Upper lobe of left lung (tissue), 6 donors: ENCODE measurements around the gene VPS11. TPM values are rescaled to one million over a fixed set of nuclear protein-coding genes. Genes with fewer than 3 reads are reported as not detected.
A peak's percentile ranks its signal among the peaks of the same experiment; 100 is the strongest.

ENCODE experiments used
- ATAC-seq, 2 donors: fragments of 200-7000 bp; cut with Tn5 transposase; one replicate each; pipeline ENCODE4 v1.9.1; 2022; ENCODE audit warnings: mild to moderate bottlenecking in 2 of 2, moderate library complexity in 2 of 2; ENCODE audit not compliant: low FRiP score in 2 of 2
- DNase-seq, 2 donors: peaks; one replicate each; pipeline ENCODE4 v3.0.0-alpha.2; 2019 to 2020
- H3K27ac ChIP-seq, 4 donors: fragments of 200-600 bp; sonication (generic); one replicate each; pipeline ENCODE4 v1.5.1; 2016 to 2019
- H3K27me3 ChIP-seq, 4 donors: fragments of 200-600 bp; sonication (generic); one replicate each; pipeline ENCODE4 v1.5.1; 2017 to 2019
- H3K36me3 ChIP-seq, 4 donors: fragments of 200-600 bp; sonication (generic); one replicate each; pipeline ENCODE4 v1.5.1; 2016 to 2019
- H3K4me1 ChIP-seq, 4 donors: fragments of 200-600 bp; sonication (generic); one replicate each; pipeline ENCODE4 v1.5.1; 2018 to 2019
- H3K4me3 ChIP-seq, 4 donors: fragments of 200-600 bp; sonication (generic); one replicate each; pipeline ENCODE4 v1.5.1; 2017 to 2019; ENCODE audit warnings: mild to moderate bottlenecking in 2 of 4, moderate library complexity in 1 of 4
- H3K9me3 ChIP-seq, 4 donors: fragments of 200-600 bp; sonication (generic); one replicate each; pipeline ENCODE4 v1.5.1; 2018 to 2019
- EP300 ChIP-seq, 4 donors: sonication (generic); formaldehyde crosslinking; IDR thresholded peaks; one replicate each; pipeline ENCODE4 v1.5.1; 2017; ENCODE audit warnings: antibody characterized with exemption in 4 of 4, control low read depth in 2 of 4
- POLR2A ChIP-seq, 4 donors: fragments of 450-650 bp; IDR thresholded peaks; one replicate each; pipeline ENCODE4 v1.5.1; 2016 to 2017; ENCODE audit warnings: antibody characterized with exemption in 4 of 4, mild to moderate bottlenecking in 2 of 4
- POLR2AphosphoS5 ChIP-seq, 2 donors: sonication (generic); formaldehyde crosslinking; IDR thresholded peaks; one replicate each; pipeline ENCODE4 v1.5.1; 2017; ENCODE audit warnings: antibody characterized with exemption in 2 of 2
- WGBS, 2 donors: methylation state at CpG; one replicate each; pipeline ENCODE4 v1.1.5; 2017 to 2018; 5-methylcytosine and 5-hydroxymethylcytosine counted together
- total RNA-seq, 6 donors: library from RNA; depleted of rRNA in 4 of 6; stranded (reverse); fragments of >200 nt in 4 of 6; gene quantifications; one replicate each; pipeline versions ENCODE4 v1.1.0 to v1.2.1, GENCODE V29; 2016 to 2021
- TF ChIP-seq, protein P1 (sequence below), 6 experiments: fragments of 450-650 bp in 4 of 6; fragments of 200-600 bp in 2 of 6; sonication (generic) in 2 of 6; IDR thresholded peaks; one replicate each; pipeline ENCODE4 v1.5.1; 2016 to 2019; ENCODE audit warnings: antibody characterized with exemption in 6 of 6
- donor health status: DM: no; HTN: no; CAD: no; lungs with moderate emphysema.
- donor health status: DM: no; HTN: yes; CAD: no; lungs with severe emphysema.

The VPS11 gene
- total RNA-seq, 6 donors from 2014 or later = 24.9 to 88.0 (median 40.4) TPM

DNA sequence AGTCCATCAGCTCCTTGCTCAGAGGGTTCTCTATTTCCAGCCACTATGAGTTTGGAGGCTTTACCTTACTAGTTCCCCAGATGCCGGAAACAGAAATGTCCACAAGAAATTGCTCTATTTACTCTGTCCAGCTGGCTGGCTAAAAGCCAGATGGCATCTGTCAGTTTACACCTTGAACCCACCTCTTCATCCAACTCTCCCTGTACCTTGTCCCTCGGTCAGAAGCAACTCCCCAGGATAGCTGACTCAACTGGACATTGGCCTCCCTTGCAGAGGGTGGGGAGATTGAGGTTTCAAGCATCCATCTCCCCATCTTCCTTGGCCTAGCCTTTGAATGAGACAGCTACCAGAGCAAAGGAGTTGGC is 41.2 kb downstream of the VPS11 start:
- ATAC-seq (no peak), DNase-seq (no peak)
- no peak for TF ChIP-seq EP300 (IDR thresholded peaks at IDR 0.05)
- TF ChIP-seq POLR2AphosphoS5 (IDR thresholded peaks at IDR 0.05) = no peak
- TF ChIP-seq, protein P1, sequence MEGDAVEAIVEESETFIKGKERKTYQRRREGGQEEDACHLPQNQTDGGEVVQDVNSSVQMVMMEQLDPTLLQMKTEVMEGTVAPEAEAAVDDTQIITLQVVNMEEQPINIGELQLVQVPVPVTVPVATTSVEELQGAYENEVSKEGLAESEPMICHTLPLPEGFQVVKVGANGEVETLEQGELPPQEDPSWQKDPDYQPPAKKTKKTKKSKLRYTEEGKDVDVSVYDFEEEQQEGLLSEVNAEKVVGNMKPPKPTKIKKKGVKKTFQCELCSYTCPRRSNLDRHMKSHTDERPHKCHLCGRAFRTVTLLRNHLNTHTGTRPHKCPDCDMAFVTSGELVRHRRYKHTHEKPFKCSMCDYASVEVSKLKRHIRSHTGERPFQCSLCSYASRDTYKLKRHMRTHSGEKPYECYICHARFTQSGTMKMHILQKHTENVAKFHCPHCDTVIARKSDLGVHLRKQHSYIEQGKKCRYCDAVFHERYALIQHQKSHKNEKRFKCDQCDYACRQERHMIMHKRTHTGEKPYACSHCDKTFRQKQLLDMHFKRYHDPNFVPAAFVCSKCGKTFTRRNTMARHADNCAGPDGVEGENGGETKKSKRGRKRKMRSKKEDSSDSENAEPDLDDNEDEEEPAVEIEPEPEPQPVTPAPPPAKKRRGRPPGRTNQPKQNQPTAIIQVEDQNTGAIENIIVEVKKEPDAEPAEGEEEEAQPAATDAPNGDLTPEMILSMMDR (IDR thresholded peaks at IDR 0.05) = no peak
- TF ChIP-seq POLR2A (IDR thresholded peaks at IDR 0.05) = no peak
- no peaks in the 10 kb centered on the region for H3K27me3 ChIP-seq
- H3K36me3 ChIP-seq = peaks cover 20 to 39% (median 32%) of the 10 kb centered on the region in 4 donors
- no peaks in the 10 kb centered on the region for H3K9me3 ChIP-seq
- H3K27ac ChIP-seq = peak overlapping the region in 3 of 4 donors; percentile 82 to 93 (median 92)
- 60 to 88% methylated on average over 2 of the region's 2 CpGs for WGBS, 2 donors
- H3K4me3 ChIP-seq = peak overlapping the region in 3 of 4 donors; percentile 82 to 99 (median 91)
- H3K4me1 ChIP-seq = peaks cover 22 to 38% (median 23%) of the 10 kb centered on the region in 4 donors

DNA sequence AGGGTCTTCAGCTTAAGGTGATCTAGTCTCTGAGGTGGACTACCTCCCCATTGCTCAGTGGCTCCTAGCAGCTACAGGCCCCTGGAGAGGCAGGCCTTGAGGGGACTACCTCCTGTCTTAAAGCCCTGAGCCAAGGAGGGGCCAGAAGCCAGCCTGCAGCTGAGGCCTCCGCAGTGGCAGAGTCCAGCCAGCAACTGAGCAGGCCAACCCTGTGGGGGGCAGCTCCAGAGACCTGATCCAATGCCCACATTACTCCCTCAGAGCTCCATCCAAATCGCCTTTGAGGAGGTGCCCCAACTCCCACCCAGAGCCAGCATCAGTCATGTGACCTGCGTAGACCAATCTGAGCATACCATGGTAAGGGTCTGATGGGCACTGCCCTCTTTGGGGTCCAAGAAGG is 42.2 kb downstream of the VPS11 start:
- no peaks in the 10 kb centered on the region for H3K9me3 ChIP-seq
- H3K4me3 ChIP-seq = no peak overlapping the region
- no peaks in the 10 kb centered on the region for H3K27me3 ChIP-seq
- TF ChIP-seq POLR2A (IDR thresholded peaks at IDR 0.05) (no peak), EP300 (IDR thresholded peaks at IDR 0.05) (no peak), POLR2AphosphoS5 (IDR thresholded peaks at IDR 0.05) (no peak)
- TF ChIP-seq, protein P1 (IDR thresholded peaks at IDR 0.05) = no peak
- ATAC-seq (no peak), DNase-seq (no peak)
- 80% methylated on average over 2 of the region's 3 CpGs; no CpG with 5 or more reads in 1 of the 2 donors for WGBS, 2 donors
- H3K36me3 ChIP-seq = peaks cover 22 to 49% (median 40%) of the 10 kb centered on the region in 4 donors
- H3K27ac ChIP-seq = peak overlapping the region in 1 of 4 donors; percentile 92
- peaks cover 22 to 38% (median 23%) of the 10 kb centered on the region in 4 donors for H3K4me1 ChIP-seq

DNA sequence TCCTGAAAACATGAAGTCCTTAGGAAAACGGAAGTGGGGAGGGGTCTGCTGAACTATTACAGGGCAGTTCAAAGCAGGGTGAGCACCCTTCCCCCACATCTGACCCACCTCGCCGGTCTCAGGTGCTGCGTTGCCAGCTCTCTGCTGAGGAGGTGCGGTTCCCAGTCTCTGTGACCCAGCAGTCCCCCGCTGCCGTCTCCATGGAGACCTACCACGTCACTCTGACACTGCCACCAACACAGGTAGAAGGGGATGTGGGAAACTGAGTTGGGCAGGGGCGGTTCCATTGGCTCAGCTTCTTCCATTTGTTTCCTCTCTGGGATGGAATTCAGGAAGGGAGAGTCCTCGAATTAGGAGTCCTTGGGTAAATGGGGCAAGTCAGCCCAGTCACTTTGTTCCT is 42.8 kb downstream of the VPS11 start:
- H3K4me3 ChIP-seq = no peak overlapping the region
- no peaks in the 10 kb centered on the region for H3K27me3 ChIP-seq
- no peaks in the 10 kb centered on the region for H3K9me3 ChIP-seq
- peak overlapping the region in 1 of 4 donors; percentile 92 for H3K27ac ChIP-seq
- H3K36me3 ChIP-seq = peaks cover 22 to 54% (median 43%) of the 10 kb centered on the region in 4 donors
- H3K4me1 ChIP-seq = peaks cover 22 to 38% (median 23%) of the 10 kb centered on the region in 4 donors
- no peak for DNase-seq
- 89 to 91% methylated on average over 10 of the region's 10 CpGs for WGBS, 2 donors
- ATAC-seq = no peak
- TF ChIP-seq, protein P1 (IDR thresholded peaks at IDR 0.05) = no peak
- TF ChIP-seq POLR2A (IDR thresholded peaks at IDR 0.05) = no peak
- TF ChIP-seq POLR2AphosphoS5 (IDR thresholded peaks at IDR 0.05) = no peak
- no peak for TF ChIP-seq EP300 (IDR thresholded peaks at IDR 0.05)

DNA sequence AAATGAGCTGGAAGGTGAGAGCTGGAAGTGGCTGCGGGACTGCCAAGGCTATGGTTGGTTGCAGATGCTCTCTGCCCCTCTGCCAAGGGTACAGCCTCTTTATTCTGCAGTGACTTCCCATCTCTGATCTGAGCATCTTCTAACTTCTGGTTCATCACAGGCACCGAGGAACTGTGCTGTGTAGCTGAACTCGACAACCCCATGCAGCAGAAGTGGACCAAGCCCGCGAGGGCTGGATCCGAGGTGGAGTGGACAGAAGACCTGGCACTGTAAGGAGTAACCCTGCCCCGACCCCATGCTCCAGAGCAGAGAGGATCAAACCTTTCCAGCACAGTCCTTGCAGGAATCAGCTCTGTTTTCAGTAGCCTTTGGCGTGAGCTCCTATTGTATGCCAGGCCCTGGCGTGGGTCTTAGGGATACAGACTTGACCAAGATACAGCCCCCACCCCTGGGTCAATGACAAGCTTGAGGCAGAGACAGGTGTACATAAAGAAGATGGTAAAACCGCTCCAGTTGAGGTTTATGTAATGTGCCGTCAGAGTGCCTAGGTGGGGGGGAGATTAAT is 43.8 kb downstream of the VPS11 start:
- no peak for DNase-seq
- Histone ChIP-seq H3K4me3 (no peak overlapping the region), H3K36me3 (peaks cover 22 to 64% (median 50%) of the 10 kb centered on the region in 4 donors), H3K27me3 (no peaks in the 10 kb centered on the region), H3K9me3 (no peaks in the 10 kb centered on the region), H3K27ac (no peak overlapping the region), H3K4me1 (peaks cover 18 to 33% (median 19%) of the 10 kb centered on the region in 4 donors)
- no peak for TF ChIP-seq POLR2A (IDR thresholded peaks at IDR 0.05)
- TF ChIP-seq EP300 (IDR thresholded peaks at IDR 0.05) = no peak
- TF ChIP-seq POLR2AphosphoS5 (IDR thresholded peaks at IDR 0.05) = no peak
- TF ChIP-seq, protein P1 (IDR thresholded peaks at IDR 0.05) = no peak
- 92 to 95% methylated on average over 9 to 11 of the region's 11 CpGs for WGBS, 2 donors
- ATAC-seq = no peak
